D721Med (cell line): ENCODE data around the gene PI4K2B.

Experiments used
- DNase-seq: peaks from one replicate; pipeline ENCODE4 v3.0.0; 2011; ENCODE audit warnings: low spot score; ENCODE audit not compliant: insufficient read length
- FAIRE-seq: peaks from 2 replicates; lab custom pipeline; 2011; peaks lifted over from hg19 to GRCh38; lab: Jason Lieb, UNC
- CTCF ChIP-seq: IDR thresholded peaks from 2 replicates; pipeline ENCODE4 v1.5.1; 2012; ENCODE audit warnings: mild to moderate bottlenecking, control low read depth; ENCODE audit not compliant: insufficient read depth; ENCODE audit errors: missing control alignments

PI4K2B gene

GRCh38 chr4:25271866-25272265 lies 38.0 kb downstream of the PI4K2B start:
- no peak for TF ChIP-seq CTCF
- FAIRE-seq, result no peak
- no peak for DNase-seq

GRCh38 chr4:25280210-25280609 lies 46.4 kb downstream of the PI4K2B start:
- DNase-seq (no peak), FAIRE-seq (no peak)
- TF ChIP-seq CTCF, result no peak

GRCh38 chr4:25283948-25284347 lies 50.1 kb downstream of the PI4K2B start:
- FAIRE-seq, result no peak
- TF ChIP-seq CTCF, result no peak

GRCh38 chr4:25284466-25284865 lies 50.6 kb downstream of the PI4K2B start:
- TF ChIP-seq CTCF, result no peak
- DNase-seq, result no peak
- FAIRE-seq, result no peak

More at GRCh38 chr4:25283948-25284347, 50.1 kb downstream of the PI4K2B start:
- no peak for DNase-seq

GRCh38 chr4:25290490-25291067 lies 56.7 kb downstream of the PI4K2B start:
- FAIRE-seq (no peak), DNase-seq (no peak)
- no peak for TF ChIP-seq CTCF

- no peak for DNase-seq
- TF ChIP-seq CTCF, result no peak
- FAIRE-seq, result no peak
Measured at GRCh38 chr4:25291158-25291733, 57.4 kb downstream of the PI4K2B start.

GRCh38 chr4:25297528-25298242 lies 63.9 kb downstream of the PI4K2B start:
- FAIRE-seq (no peak), DNase-seq (no peak)
- no peak for TF ChIP-seq CTCF
